Activated T-helper 1 cell treated with anti-CD3 and anti-CD28 coated beads, Interleukin-12 subunit alpha, Interleukin-12 subunit beta, Interleukin-2, Interleukin-4 antibody, amounts not matched to agents 30 ng/mL and 10 ng/mL and 1 ng/mL, durations not matched to agents 14 hours and 24 hours and 36 hours (primary cell): ENCODE results near the gene PERCC1. TPM values are rescaled to one million over a fixed set of nuclear protein-coding genes. Genes with fewer than 3 reads are reported as not detected.

Experiments
- DNase-seq: peaks from one replicate; pipeline ENCODE4 v3.0.0; 2021; ENCODE audit warnings: low spot score
- H3K27ac Mint-ChIP-seq: one replicate; pipeline ENCODE4 v1.8.0; 2021; ENCODE audit warnings: mild to moderate bottlenecking, mixed read lengths
- H3K27me3 Mint-ChIP-seq: one replicate; pipeline ENCODE4 v1.8.0; 2022; ENCODE audit warnings: mild to moderate bottlenecking, moderate library complexity, mixed read lengths; ENCODE audit not compliant: insufficient read depth
- H3K36me3 Mint-ChIP-seq: one replicate; pipeline ENCODE4 v1.8.0; 2021; ENCODE audit warnings: low read depth, mixed read lengths
- H3K4me1 Mint-ChIP-seq: one replicate; pipeline ENCODE4 v1.8.0; 2021; ENCODE audit warnings: low read depth, mixed read lengths
- H3K4me3 Mint-ChIP-seq: one replicate; pipeline ENCODE4 v1.8.0; 2021; ENCODE audit warnings: mild to moderate bottlenecking, moderate library complexity, mixed read lengths
- H3K9me3 Mint-ChIP-seq: one replicate; pipeline ENCODE4 v1.8.0; 2021; ENCODE audit warnings: mixed read lengths
- intact Hi-C: fragments of 100-400 bp; cut with micrococcal nuclease; formaldehyde crosslinking; loops from one replicate; pipeline ENCODE4 v1.15.1; 2024
- total RNA-seq: library from RNA; stranded (reverse); gene quantifications from 2 replicates; pipeline ENCODE4 v1.2.3, GENCODE V29; 2022

PERCC1 gene
- total RNA-seq, 1 donor from 2014 or later = not detected

DNA sequence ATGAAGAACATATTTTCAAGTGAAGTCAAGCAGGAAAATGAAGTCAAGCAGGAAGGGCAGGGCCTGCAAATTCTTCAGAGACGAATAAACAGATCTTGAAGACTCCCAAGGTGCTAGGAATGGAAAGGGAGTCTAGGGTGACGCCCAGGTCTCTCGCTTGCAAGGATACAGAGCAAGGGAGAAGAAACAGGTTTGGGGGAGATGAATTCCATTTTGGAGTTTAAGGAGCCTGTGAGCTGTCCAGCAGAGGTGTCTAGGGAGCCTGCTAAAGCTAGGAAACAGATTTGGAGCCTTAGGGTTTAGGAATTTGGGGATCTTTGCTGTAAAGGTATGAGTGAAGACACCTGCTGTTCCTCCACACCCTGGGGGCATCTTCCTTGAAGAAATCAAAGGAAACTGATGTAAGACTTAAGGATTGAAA, 14.3 kb upstream of the PERCC1 start:
- peak overlapping the region; percentile 31 for H3K4me3 Mint-ChIP-seq
- DNase-seq = no peak
- peaks cover 9% of the 10 kb centered on the region for H3K36me3 Mint-ChIP-seq
- peaks cover 3% of the 10 kb centered on the region for H3K27me3 Mint-ChIP-seq
- H3K9me3 Mint-ChIP-seq = no peaks in the 10 kb centered on the region
- H3K4me1 Mint-ChIP-seq = peaks cover 5% of the 10 kb centered on the region
- intact Hi-C loops = loop anchor here (10.0 kb wide), 1 partner anchor 288 kb away; the partner anchor contains the start of gene MAPK8IP3
- peak overlapping the region; percentile 52 for H3K27ac Mint-ChIP-seq

GRCh38 chr16:1420111-1420539, 10.8 kb upstream of the PERCC1 start:
- Mint-ChIP-seq H3K4me1 (peaks cover 5% of the 10 kb centered on the region), H3K27me3 (peaks cover 3% of the 10 kb centered on the region), H3K9me3 (no peaks in the 10 kb centered on the region), H3K36me3 (peaks cover 5% of the 10 kb centered on the region), H3K4me3 (peak overlapping the region; percentile 91), H3K27ac (peak overlapping the region; percentile 100)
- DNase-seq = no peak
- intact Hi-C loops = loop anchor here (1.0 to 10.0 kb wide), 13 partner anchors 41 to 803 kb away; partner anchors contain the start of genes CHTF18, CLCN7, CRAMP1 and E4F1

DNA sequence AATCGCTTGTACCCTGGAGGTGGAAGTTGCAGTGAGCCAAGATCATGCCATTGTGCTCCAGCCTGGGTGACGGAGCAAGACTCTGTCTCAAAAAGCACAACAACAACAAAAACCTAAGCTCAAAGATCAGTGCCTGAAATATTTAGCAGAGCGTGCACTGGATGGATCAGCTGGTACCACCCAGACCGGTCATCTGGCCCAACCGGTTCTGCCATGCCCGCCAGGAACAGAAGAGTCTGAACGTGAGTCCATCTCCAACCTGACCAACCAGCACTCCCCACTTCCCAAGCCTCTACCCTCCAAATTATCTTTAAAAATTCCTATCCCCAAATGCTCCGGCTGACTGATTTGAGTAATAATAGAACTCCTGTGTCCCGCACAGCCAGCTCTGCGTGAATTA, 8.8 kb upstream of the PERCC1 start:
- peaks cover 3% of the 10 kb centered on the region for H3K27me3 Mint-ChIP-seq
- H3K4me3 Mint-ChIP-seq = peak overlapping the region; percentile 91
- H3K36me3 Mint-ChIP-seq = peaks cover 5% of the 10 kb centered on the region
- intact Hi-C loops = loop anchor here (5.0 to 10.0 kb wide), 2 partner anchors 623 to 635 kb away; partner anchors contain the start of genes CHTF18, NTHL1, RPUSD1 and TSC2
- H3K9me3 Mint-ChIP-seq = no peaks in the 10 kb centered on the region
- peak overlapping the region; percentile 100 for H3K27ac Mint-ChIP-seq
- DNase-seq = no peak
- H3K4me1 Mint-ChIP-seq = peaks cover 5% of the 10 kb centered on the region

DNA sequence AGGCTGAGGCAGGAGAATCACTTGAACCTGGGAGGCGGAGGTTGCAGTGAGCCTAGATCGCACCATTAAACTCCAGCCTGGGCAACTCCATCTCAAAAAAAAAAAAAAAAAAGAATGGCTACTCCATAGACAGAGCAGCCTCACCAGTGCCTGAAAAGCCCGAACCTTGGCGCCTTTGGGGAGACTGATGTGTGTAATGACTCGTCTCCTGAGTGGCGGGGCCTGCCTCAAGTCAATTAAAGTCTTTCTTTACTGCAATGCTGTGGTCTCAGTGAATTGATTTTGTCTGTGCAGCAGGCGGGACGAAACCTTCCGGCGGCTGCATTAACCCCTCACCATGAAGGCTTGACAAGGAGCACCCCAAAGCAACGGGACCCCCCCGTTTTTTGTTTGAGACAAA, 6.8 kb upstream of the PERCC1 start:
- H3K36me3 Mint-ChIP-seq = peaks cover 2% of the 10 kb centered on the region
- no peak for DNase-seq
- H3K4me1 Mint-ChIP-seq = peaks cover 5% of the 10 kb centered on the region
- no peak overlapping the region for H3K4me3 Mint-ChIP-seq
- H3K9me3 Mint-ChIP-seq = no peaks in the 10 kb centered on the region
- H3K27me3 Mint-ChIP-seq = peaks cover 3% of the 10 kb centered on the region
- H3K27ac Mint-ChIP-seq = peak overlapping the region; percentile 40
- intact Hi-C loops = loop anchor here (5.0 to 10.0 kb wide), 2 partner anchors 621 to 637 kb away; partner anchors contain the start of genes CHTF18, NTHL1, RPUSD1 and TSC2

- Mint-ChIP-seq H3K4me3 (no peak overlapping the region), H3K27me3 (no peaks in the 10 kb centered on the region), H3K9me3 (no peaks in the 10 kb centered on the region), H3K4me1 (peaks cover 5% of the 10 kb centered on the region), H3K27ac (no peak overlapping the region), H3K36me3 (no peaks in the 10 kb centered on the region)
- intact Hi-C loops = loop anchor here (10.0 kb wide), 1 partner anchor 619 kb away; the partner anchor contains the start of genes NTHL1 and TSC2
- DNase-seq = no peak
These were observed 5.1 kb upstream of the PERCC1 start for GRCh38 chr16:1425616-1426370.

DNA sequence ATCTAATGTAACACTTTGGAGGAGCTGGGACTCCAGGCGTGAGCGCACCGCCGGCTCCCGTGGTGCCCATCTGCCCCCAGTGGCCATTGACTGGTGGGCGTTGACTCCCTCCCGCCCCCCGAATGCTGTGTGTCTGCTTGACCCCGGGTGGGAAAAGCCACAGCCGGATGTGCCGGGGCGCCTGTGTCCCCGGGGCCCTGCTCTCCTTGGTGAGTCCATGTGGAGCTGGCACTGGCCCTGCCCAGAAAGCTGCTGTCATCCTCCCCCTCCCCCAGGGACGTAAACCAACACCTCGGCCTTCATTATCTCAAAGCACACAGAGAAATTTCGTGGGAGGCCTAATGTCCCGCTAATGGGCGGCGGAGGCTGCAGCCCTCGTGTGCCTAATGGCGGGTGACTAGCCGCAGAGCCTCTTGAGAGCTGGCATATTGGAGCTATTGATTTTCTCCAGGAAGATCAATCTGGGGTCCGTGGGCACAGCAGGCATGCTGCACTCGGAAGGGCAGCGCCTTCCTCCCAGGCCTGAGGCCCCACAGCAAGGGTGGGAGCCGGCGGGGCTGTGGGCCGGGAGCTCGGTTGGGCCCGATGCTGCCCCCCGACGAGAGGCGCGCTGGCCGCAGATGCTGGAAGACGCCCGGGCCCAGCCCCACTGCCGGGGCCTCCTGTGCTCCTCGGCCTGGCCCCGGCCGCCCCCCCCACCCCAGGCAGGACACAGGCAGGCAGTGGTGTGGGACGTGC, 4.0 kb upstream of the PERCC1 start:
- intact Hi-C loops = loop anchor here (10.0 kb wide), 1 partner anchor 618 kb away; the partner anchor contains the start of genes NTHL1 and TSC2
- no peaks in the 10 kb centered on the region for H3K4me1 Mint-ChIP-seq

DNA sequence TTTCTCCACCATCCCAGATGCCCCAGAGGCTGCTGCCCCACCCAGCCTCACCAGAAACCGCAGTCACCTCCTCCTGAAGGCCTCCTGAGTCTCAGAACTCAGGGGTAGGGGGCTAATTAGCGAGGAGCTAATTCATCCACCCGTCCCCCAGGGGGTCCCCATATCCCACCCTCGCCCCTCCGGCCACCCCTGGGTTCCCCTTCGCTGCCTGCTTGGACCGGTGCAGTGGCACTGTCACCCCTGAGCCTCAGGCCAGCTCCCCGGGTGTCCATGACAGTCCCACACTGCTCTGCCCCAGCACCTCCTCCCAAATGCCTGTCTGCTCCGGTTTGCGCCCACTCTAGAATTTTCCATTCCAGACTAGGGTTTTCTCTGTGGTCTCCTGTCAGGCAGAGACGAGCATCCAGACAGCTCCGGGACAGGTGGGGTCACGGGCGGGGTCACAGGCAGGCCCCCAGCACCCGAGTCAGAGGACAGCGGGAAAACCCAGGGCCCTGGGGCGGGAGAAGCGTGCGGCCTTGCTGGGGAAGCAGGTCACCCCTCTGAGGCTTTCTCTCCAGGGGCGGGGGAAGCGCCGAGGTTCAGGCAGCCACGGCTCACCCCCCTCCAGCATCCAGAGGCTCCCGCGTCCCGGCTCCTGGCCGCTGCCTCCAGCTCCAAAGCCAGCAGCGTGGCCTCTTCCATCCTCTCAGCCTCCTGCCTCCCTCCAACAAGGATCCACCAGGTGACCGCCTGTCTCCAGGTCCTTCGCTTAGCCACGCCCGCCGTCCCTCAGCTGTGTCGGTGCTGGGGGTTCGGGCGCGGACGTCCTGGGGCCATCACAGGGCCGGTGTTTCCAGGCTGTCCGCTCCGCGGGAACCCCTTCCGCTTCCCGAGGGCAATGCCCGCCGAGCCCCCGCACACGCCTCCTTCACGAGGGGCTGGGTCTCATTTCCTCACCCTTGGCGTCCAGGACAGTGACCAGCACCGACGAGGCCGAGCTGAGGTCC, 3.1 kb upstream of the PERCC1 start:
- Mint-ChIP-seq H3K27me3 (no peaks in the 10 kb centered on the region), H3K36me3 (no peaks in the 10 kb centered on the region), H3K4me3 (peak overlapping the region; percentile 19), H3K9me3 (no peaks in the 10 kb centered on the region), H3K4me1 (no peaks in the 10 kb centered on the region), H3K27ac (no peak overlapping the region)
- no peak for DNase-seq
- intact Hi-C loops = loop anchor here (10.0 kb wide), 1 partner anchor 617 kb away; the partner anchor contains the start of genes NTHL1 and TSC2

More for the DNA sequence above, 4.0 kb upstream of the PERCC1 start:
- Mint-ChIP-seq H3K27me3 (no peaks in the 10 kb centered on the region), H3K4me3 (no peak overlapping the region), H3K27ac (no peak overlapping the region), H3K36me3 (no peaks in the 10 kb centered on the region), H3K9me3 (no peaks in the 10 kb centered on the region)
- DNase-seq = no peak

- H3K4me3 Mint-ChIP-seq = no peak overlapping the region
- H3K27me3 Mint-ChIP-seq = no peaks in the 10 kb centered on the region
- H3K4me1 Mint-ChIP-seq = no peaks in the 10 kb centered on the region
- H3K9me3 Mint-ChIP-seq = no peaks in the 10 kb centered on the region
- peak; percentile 29 for DNase-seq
- intact Hi-C loops = loop anchor here (10.0 kb wide), 1 partner anchor 616 kb away; the partner anchor contains the start of genes NTHL1 and TSC2
- no peak overlapping the region for H3K27ac Mint-ChIP-seq
- no peaks in the 10 kb centered on the region for H3K36me3 Mint-ChIP-seq
These were observed 2.4 kb upstream of the PERCC1 start for GRCh38 chr16:1428511-1428910.

DNA sequence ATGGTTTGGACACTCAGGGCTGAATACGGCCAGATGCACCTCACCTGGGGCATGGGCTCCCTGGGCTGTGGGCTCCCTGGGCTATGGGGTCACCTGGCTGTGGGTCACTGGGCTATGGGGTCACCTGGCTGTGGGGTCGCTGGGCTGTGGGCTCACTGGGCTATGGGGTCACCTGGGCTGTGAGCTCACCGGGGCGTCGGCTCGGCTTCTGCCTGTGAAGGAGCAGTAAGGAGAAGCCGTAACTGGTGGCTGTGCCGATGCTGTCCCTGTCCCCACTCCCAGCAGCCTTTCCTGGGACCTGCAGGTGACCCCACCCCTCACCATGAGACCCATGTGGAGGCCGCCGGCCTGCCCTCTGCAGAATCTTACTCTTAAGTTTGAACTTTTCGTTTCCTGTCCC, 1.9 kb upstream of the PERCC1 start:
- H3K36me3 Mint-ChIP-seq = no peaks in the 10 kb centered on the region
- H3K9me3 Mint-ChIP-seq = no peaks in the 10 kb centered on the region
- intact Hi-C loops = loop anchor here (10.0 kb wide), 1 partner anchor 616 kb away; the partner anchor contains the start of genes NTHL1 and TSC2

GRCh38 chr16:1429631-1430030, 1.2 kb upstream of the PERCC1 start:
- no peaks in the 10 kb centered on the region for H3K27me3 Mint-ChIP-seq
- no peaks in the 10 kb centered on the region for H3K4me1 Mint-ChIP-seq
- H3K36me3 Mint-ChIP-seq = no peaks in the 10 kb centered on the region
- DNase-seq = no peak
- H3K9me3 Mint-ChIP-seq = no peaks in the 10 kb centered on the region
- no peak overlapping the region for H3K27ac Mint-ChIP-seq
- H3K4me3 Mint-ChIP-seq = no peak overlapping the region
- intact Hi-C loops = loop anchor here (10.0 kb wide), 1 partner anchor 615 kb away; the partner anchor contains the start of genes NTHL1 and TSC2

More for the DNA sequence above, 1.9 kb upstream of the PERCC1 start:
- DNase-seq = no peak
- Mint-ChIP-seq H3K27me3 (no peaks in the 10 kb centered on the region), H3K4me1 (no peaks in the 10 kb centered on the region), H3K27ac (no peak overlapping the region), H3K4me3 (no peak overlapping the region)

GRCh38 chr16:1430214-1430758, 592 bp upstream of the PERCC1 start:
- Mint-ChIP-seq H3K27me3 (no peaks in the 10 kb centered on the region), H3K4me3 (no peak overlapping the region), H3K4me1 (no peaks in the 10 kb centered on the region), H3K36me3 (no peaks in the 10 kb centered on the region), H3K9me3 (no peaks in the 10 kb centered on the region), H3K27ac (no peak overlapping the region)
- DNase-seq = no peak
- intact Hi-C loops = no loop called here
